HG02938 (cell line): Measurements from ENCODE around the gene CX3CL1.
"Not testable (repeated sequence)": the region's sequence is repeated elsewhere in the genome, so short reads cannot be mapped to it uniquely, and the experiment has no call there.

ENCODE experiments used
- ATAC-seq: cut with Tn5 transposase; IDR thresholded peaks from one replicate; pipeline ENCODE4 v1.9.1; 2021; ENCODE audit warnings: mild to moderate bottlenecking, moderate library complexity; ENCODE audit not compliant: unreplicated experiment

Gene CX3CL1

GRCh38 chr16:57372372-57373116 is at the start of gene CX3CL1:
Gene CX3CL1, plus strand, starts transcription at chr16:57372490. Its CDS starts 79 bp downstream, at chr16:57372569.
- no peak for ATAC-seq

- ATAC-seq, result no peak
These were observed 47.5 kb upstream of the CX3CL1 start for GRCh38 chr16:57324749-57325148.

DNA sequence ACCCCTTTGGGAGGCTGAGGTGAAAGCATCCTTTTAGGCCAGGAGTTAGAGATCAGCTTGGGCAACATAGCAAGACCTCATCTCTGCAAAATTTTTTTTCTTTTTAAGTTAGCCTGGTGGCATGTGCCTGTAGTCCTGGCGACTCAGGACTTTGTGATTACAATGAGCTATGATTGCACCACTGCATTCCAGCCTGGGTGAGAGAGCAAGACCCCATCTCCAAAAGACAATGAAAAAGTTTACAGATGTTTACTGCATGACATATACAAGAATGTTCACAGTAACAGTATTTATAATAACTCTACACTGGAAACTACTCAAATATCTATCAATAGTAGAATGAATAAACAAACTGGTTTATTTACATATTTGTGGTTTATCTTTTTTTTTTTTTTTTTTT is 46.8 kb upstream of the CX3CL1 start:
- no peak for ATAC-seq

DNA sequence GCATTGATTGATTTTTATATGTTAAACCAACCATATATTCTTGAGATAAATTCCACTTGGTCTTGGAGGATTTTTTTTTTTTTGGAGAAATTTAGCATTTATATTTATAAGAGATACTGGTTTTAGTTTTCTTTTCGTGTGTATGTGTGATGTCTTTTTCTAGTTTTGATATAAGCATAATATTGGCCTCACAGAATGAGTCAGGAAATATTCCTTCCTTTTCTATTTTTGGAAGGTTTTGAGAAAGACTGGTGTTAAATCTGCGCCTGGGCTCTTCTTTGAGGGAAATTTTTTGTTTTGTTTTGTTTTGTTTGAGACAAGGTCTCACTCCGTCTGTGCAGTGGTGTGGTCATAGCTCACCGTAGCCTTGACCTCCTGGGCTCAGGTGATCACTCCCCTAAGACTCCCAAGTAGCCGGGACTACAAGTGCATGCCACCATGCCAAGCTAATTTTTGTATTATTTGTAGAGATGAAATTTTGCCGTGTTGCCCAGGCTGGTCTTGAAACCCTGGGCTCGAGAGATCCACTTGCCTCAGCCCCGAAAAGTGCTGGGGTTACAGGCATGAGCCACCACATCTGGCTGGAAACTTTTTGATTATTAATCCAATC is 42.5 kb upstream of the CX3CL1 start:
- no peak for ATAC-seq

GRCh38 chr16:57331355-57331754 is 40.9 kb upstream of the CX3CL1 start:
- ATAC-seq, result no peak

DNA sequence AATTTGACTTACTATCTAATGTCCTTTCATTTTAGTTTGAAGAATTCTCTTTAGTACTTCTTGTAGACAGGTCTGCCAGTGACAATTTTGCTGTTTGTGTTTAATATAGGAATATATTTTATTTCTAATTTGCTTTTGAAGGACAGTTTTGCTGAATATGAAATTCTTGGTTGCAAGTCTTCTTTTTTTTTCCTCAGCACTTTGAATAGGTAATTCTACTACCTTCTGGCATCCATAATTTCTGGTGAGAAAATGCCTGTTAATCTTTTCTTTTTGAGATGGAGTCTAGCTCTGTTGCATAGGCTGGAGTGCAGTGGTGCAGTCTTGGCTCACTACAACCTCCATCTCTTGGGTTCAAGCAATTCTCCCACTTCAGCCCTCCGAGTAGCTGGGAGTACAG is 38.9 kb upstream of the CX3CL1 start:
- ATAC-seq, result no peak

DNA sequence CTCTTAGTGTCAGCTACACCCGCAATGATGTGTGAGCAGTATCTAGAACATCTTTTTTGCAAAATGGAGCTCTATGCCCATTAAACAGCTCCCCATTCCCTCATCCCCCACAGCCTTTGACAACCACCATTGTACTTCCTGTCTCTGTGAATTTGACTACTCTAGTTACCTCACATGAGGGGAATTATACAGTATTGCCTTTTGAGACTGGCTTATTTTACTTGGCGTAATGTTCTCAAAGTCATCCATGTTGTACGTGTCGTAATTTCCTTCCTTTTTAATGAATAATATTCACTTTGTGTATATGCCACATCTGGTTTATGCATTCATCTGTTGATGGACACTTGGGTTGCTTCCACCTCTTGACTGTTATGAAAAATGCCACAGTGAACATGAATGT is 36.9 kb upstream of the CX3CL1 start:
- no peak for ATAC-seq

DNA sequence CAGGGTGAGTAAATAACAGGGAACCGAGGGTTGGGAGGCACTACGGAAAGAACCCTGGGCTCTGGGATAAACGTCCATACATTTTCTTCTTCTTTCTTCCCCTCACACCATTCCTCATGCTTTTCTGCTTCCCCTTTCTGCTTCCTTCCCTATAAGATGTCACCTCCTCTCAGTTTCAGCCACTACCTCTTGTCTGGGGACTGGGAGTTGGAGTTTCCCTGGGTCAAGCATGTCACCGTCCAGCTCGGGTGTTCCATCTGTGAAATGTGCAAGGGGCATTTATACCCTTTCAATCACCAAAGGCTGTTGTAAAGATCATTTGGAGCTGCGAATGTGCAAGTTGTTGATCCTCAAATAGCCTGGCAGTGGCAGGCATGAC is 31.2 kb upstream of the CX3CL1 start:
- ATAC-seq, result no peak

DNA sequence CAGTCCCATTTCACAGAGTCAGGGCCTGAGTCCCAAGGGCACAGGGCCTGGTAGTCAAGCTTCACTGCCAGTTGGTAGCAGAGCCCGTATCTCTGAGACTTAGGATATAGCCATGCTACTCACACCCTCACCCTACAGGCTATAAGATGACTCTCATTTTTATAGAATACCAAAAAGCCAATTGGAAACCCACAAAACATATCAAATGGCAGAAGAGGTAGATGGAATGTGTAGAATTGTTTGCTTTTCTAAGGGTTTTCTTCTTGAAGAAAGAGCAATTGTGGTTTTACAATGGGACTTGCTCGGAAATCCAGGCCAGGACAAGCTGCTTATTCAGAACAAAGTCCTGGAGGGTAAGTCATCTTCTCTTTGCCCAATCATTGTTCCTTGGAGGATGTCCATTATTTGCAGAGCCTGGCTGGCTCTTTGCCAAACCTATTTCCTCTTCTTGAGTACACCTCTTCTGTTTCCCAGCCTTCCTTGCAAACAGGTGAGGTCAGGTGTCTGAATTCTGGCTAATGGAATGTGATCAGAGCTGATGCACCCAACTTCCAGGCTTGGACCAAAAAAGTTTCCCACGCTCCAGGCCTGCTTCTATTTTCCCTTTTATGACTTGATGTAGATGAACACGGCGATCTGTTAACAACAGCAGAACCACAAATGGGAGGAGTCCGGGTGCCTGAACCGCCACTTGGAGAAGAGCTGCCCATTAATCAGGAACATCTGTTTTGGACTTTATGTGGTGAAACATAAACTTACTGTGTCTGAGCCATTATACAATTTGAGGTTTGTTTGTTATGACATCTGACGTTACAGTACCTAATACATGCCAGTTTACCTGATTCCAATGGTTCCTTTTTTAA is 30.6 kb upstream of the CX3CL1 start:
- no peak for ATAC-seq

DNA sequence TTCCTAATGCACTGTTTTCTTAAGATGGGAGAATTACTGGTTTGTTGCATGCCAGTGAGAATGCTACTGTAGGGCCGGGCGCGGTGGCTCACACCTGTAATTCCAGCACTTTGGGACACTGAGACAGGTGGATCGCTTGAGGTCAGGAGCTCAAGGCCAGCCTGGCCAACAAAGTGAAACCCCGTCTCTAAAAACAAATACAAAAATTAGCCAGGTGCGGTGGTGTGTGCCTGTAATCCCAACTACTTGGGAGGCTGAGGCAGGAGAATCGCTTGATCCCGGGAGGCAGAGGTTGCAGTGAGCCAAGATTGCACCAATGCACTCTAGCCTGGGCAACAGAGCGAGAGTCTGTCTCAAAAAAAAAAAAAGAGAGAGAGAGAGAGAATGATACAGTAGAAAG is 29.7 kb upstream of the CX3CL1 start:
- ATAC-seq, result not testable (repeated sequence)

GRCh38 chr16:57343221-57343620 is 29.1 kb upstream of the CX3CL1 start:
- ATAC-seq, result no peak

GRCh38 chr16:57344094-57344493 is 28.2 kb upstream of the CX3CL1 start:
- ATAC-seq, result not testable (repeated sequence)

- ATAC-seq, result no peak
These were observed 27.3 kb upstream of the CX3CL1 start for GRCh38 chr16:57345021-57345420.

DNA sequence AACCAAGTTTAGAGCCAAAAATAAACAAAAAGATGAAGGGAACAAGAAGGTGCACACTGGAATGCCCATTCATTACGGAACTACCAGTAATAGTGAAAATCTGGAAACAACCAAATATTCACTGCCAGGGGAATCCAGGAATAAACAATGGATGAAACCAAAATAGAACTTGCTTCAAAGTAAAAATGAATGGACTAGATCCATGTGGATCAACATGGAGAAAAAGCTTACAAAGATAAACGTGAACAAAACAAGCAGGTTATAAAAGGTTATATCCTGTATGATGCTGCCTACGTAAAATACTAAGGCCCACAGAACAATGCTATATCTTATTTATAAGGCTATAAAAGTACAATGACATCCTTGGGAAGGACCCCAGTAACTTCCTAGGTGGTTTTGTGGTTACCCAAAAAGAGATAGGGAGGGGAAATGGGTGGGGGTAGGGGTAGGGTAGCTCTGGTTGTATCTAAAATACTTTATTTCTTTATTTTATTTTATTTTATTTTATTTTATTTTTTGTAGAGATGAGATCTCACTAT is 26.6 kb upstream of the CX3CL1 start:
- no peak for ATAC-seq

GRCh38 chr16:57347858-57348257 is 24.4 kb upstream of the CX3CL1 start:
- ATAC-seq, result no peak

DNA sequence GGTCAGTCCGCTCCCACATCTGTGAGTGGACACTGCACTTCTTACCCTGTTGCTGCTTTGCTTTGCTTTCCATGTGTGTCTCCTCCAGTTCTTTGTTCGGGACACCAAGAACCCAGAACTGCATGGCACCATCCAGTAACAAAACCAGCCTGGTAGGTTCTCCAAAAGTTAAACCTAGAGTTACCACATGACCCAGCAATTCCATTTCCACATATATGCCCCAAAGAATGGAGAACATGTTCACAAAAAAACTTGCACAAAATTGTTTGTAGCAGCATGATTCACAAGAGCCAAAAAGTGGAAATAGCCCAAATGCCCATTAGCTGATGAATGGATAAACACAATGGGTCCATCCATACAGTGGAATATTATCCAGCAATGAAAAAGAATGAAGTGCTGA is 24.0 kb upstream of the CX3CL1 start:
- no peak for ATAC-seq

GRCh38 chr16:57349212-57350031 is 22.9 kb upstream of the CX3CL1 start:
- peak; percentile 92 for ATAC-seq

DNA sequence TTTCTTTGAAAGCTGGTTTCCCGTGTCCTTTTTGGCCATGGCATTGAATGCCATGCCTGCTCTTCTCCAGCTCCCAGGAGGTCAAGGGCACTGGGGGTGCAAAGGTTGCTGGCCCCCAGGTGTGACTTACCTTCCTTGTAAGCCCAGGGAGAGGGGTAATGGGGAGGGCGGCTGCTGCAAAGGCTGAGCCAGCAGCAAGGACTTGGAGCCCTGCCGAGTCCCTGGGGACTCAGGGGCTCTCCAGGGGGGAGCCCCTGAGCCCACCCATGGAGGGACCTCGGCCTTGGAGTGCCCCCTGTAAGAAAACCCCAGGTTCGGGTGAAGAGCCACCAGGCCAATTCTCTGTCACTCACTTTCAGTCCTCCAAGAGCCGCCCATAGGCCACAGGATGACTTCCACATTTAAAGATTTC is 19.6 kb upstream of the CX3CL1 start:
- no peak for ATAC-seq

- ATAC-seq, result no peak
These were observed 18.0 kb upstream of the CX3CL1 start for GRCh38 chr16:57354311-57354710.

GRCh38 chr16:57355898-57356414 is 16.3 kb upstream of the CX3CL1 start:
- ATAC-seq, result no peak
